ENCODE data around the gene SKOR1.

Gene SKOR1

GRCh38 chr15:67832897-67833709, 7.8 kb downstream of the SKOR1 start:
- DNase-seq (ENCODE audit: low read depth in 2 of 2), result no peak

DNA sequence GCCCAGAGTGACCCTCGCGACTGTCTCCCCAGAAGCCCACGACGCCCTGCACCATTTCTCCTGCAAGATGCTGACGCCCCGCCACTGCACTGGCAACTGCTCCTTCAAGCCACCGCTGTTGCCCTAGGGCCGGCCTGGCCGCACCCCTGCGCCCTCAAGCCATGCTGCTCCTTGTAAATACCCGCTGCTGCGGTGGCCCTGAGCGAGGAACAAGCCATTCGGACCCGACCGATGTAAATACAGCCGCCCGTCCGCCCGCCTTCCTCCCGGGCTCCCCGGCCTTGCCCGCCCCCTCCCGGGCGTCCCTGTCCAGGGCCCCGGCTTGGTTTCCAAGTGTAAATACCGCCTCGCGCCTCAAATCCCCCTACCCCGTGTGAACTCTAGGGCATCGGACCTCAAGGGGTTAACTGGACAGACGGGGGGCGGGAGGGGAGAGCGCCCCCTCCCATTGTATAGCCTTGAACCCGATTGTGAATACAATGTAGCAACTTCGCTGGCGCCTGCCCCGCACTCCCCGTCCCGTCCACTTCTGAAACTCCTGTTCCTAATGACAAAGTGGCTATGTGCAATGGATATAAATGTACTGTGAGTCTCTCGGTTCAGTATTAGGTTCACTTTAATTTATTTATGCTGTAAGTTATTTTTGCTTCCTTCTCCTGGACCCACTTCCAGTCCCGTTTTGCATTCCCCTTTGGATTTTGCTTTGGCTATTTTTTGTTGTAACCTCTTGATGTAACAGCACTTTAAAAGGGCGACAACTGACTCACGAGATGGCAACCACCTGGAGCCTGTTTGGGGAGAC, 8.6 kb downstream of the SKOR1 start:
- no peak for DNase-seq (ENCODE audit: low read depth in 2 of 2)

GRCh38 chr15:67834581-67835296, 9.4 kb downstream of the SKOR1 start:
- no peak for DNase-seq (ENCODE audit: low read depth in 2 of 2)

- no peak for DNase-seq (ENCODE audit: low read depth in 2 of 2)
These were observed 10.2 kb downstream of the SKOR1 start for GRCh38 chr15:67835297-67836133.

DNA sequence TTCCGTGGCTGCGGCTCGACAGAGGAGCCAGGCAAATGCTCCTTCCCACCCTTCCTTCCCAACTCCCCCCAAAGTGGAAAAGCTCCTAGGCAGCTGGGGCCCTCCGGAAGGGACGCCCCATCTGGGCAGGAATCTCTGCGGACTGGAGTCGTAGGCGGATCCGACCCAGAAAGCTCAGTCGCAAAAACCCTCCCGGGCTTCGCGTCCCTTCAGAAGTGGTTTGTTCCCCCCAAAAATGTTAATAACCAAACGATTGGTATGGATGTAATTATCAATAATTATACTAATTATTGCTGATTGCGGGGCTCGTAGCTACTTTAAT, 10.8 kb downstream of the SKOR1 start:
- DNase-seq (ENCODE audit: low read depth in 2 of 2), result no peak

DNA sequence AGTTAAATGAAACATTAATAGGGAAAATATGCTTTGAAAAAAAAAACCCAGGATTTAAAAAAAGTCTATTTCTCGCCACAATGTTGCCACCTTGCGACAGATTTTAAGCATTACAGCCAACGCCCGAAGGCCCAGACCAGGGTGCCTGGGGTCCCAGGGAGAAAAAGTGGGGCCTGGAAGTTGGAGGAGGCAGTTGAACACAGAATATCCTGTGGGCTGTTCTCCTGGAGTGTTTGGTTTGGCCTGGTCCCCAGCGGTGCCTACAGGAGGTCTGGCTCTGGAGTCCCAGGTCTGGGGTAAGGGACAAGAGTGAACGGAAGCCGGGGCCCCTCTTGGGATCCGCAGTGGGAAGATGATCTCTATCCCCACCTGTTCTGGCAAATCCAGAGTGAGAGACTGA, 11.2 kb downstream of the SKOR1 start:
- DNase-seq (ENCODE audit: low read depth in 2 of 2), result no peak

DNA sequence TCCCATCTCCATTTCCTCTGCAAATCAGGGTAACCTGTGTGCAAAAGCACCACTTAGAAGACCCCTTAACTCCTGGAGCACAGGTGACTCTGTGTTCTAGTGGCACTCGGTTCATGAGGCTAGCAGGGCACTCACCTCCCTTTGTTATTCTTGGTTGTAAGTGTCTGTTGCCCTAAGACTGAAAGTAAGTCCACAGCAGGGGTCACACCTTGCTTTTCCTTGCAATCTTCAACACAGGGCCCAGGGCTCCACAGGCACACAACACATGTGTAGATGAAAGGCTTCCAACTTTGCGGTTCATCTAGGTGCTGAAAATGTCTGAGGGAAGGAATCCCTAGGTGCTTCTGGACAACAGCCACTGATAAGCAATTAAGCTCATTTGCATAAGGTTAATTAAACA, 11.6 kb downstream of the SKOR1 start:
- no peak for DNase-seq (ENCODE audit: low read depth in 2 of 2)

- no peak for DNase-seq (ENCODE audit: low read depth in 2 of 2)
These were observed 13.6 kb downstream of the SKOR1 start for GRCh38 chr15:67838789-67839332.

DNA sequence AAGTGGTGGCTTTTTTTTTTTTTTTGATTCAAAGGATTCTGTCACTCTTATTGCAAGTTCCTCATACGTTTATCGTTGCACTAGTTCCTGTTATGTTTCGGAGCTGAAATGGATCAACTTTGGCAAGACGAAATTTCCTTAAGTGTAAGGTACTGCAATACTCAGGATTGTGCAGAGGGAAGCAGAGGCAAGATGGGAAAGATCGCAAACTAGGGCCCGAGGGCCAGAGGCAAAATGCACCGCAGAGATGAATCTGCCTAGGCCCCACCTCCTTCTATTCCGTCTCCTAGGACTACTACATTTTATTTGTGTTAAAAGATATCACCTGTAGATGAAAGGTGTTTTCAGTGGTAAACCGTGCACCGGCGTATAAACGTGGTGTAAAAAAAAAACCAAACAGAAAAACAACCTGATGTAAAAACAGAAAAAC, 14.2 kb downstream of the SKOR1 start:
- DNase-seq (ENCODE audit: low read depth in 2 of 2), result no peak

DNA sequence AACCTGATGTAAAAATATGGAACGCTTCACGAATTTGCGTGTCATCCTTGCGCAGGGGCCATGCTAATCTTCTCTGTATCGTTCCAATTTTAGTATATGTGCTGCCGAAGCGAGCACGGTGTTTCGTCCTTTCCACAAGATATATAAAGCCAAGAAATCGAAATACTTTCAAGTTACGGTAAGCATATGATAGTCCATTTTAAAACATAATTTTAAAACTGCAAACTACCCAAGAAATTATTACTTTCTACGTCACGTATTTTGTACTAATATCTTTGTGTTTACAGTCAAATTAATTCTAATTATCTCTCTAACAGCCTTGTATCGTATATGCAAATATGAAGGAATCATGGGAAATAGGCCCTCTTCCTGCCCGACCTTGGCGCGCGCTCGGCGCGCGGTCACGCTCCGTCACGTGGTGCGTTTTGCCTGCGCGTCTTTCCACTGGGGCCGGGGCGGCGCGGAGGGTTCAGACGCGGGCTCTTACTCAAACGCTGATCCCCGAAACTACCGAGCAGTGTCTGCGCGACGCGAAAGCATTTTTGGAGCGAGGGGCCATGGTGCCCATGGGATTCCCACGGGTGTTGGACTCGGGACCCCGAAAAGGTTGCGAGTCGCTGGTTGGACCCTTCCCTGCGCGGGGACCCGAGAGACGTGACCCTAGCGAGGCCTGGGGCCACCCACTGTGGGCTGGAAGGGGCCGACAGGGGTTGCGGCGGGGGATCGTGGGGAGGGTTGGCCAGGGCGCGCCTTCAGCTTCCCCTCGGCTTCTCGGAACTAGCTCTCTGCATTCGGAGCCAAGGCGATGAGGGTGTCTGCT, 14.8 kb downstream of the SKOR1 start, which contains the start of gene RNU6-1:
Gene RNU6-1 (minus strand): TSS at position 117 of the 820 bp plus-strand sequence.
- peak; percentile 92 to 93 for DNase-seq (ENCODE audit: low read depth in 2 of 2)

DNA sequence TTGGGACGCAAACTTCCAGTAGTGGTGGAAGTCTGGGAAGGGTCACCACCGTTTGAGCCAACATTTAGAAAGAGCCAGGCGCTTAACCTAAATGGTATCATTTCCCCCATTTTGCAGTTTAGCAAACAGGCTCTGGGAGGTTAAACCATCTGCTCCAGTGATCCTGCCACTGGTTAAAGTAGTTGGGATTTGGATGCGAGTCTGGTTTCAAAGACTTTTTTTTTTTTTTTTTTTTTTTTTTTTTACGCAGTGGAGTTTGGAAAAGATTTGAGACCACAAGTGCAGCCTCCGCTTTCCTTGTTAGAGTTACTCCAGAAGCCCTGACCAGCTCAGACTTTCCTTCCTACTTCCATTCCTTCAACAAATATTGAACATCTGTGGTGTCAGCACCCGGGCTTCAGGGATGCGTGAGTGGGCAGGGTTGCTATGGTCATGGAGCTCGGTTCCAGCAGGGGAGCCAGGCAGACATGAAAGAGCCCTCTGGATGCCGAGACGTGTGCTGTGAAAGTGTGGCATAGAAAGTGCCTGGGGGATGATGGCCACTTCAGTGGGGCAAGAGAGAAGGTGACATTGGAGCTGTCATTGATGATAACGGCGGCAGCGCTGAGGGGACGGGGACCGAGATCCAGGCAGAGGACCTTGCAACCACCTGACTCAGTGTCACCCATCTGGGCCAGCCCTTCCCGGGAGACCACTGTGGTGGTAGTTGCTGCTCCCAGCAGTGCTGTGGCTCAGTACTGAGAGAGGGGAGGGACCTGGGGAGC, 15.6 kb downstream of the SKOR1 start:
- DNase-seq (ENCODE audit: low read depth in 2 of 2), result no peak

GRCh38 chr15:67841513-67841762, 16.1 kb downstream of the SKOR1 start:
- DNase-seq (ENCODE audit: low read depth in 2 of 2), result no peak

GRCh38 chr15:67843092-67843501, 17.8 kb downstream of the SKOR1 start:
- no peak for DNase-seq (ENCODE audit: low read depth in 2 of 2)

- DNase-seq (ENCODE audit: low read depth in 2 of 2), result no peak
These were observed 18.5 kb downstream of the SKOR1 start for GRCh38 chr15:67843571-67844387.

DNA sequence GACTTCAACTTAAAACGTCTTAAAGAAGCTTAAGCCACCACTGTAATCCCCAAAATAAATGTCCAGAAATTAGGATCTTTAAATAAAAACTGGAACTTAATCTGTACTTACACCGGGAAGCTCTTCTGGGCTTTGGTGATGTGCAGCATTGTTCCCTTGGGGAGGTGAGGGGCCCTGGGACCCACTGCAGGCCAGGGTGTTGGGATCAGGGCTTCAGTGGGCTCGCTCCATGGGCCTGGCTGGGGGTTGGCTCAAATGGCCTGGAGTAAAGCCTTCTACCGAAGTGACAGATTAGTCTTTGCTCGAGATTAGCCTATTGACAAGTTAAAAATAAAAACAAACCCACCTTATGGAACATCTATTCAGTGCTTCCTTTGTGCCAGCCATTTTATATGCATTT, 20.7 kb downstream of the SKOR1 start:
- DNase-seq (ENCODE audit: low read depth in 2 of 2), result no peak

- DNase-seq (ENCODE audit: low read depth in 2 of 2), result no peak
These were observed 24.2 kb downstream of the SKOR1 start for GRCh38 chr15:67849538-67849937.

GRCh38 chr15:67850336-67850735, 25.0 kb downstream of the SKOR1 start:
- no peak for DNase-seq (ENCODE audit: low read depth in 2 of 2)

DNA sequence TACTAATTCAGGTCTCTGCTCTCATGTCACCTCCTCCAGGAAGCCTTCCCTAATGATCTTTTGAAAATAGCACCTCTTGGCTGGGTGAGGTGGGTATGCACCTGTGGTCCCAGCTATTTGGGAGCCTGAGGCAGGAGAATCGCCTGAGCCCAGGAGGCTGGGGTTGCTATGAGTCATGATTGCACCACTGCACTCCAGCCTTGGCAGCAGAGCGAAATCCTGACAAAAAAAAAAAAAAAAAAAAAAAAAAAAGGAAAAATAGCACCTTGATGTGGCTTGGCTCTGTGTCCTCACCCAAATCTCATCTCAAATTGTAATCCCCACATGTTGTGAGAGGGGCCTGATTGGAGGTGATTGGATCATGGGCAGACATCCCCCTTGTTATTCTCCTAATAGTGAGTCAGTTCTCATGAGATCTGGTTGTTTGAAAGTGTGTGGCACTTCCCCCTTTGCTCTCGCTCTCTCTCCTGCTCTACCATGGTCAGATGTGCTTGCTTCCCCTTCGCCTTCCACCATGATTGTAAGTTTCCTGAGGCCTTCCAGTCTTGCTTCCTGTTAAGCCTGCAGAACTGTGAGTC, 25.8 kb downstream of the SKOR1 start:
- DNase-seq (ENCODE audit: low read depth in 2 of 2), result no peak

- DNase-seq (ENCODE audit: low read depth in 2 of 2), result no peak
These were observed 27.1 kb downstream of the SKOR1 start for GRCh38 chr15:67852418-67852817.
